Putamen (tissue), 1 donor: ENCODE measurements around the gene MRPS6.
A peak's percentile ranks its signal among the peaks of the same experiment; 100 is the strongest.

Source experiments
- DNase-seq: peaks from one replicate; pipeline ENCODE4 v3.0.0-alpha.2; 2016; ENCODE audit warnings: low spot score

Gene MRPS6

DNA sequence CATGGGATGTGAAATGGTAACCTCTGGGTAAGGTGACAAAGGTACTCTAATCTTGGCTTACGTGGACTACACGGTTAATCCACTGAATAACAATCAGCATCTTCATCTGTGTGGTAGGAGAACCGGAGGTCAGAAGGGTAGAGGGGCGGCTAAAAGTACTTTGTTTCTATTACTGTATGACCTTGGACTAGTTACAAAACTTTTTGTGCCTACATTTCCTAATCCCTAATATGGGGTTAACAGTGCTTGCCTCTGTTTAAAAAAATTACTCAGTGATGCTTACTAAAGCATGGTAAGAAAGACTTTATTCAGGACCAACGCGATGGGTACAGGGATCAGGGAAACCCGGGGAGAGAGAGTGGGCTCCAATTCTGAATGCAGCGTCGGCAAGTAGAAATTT, 1.7 kb upstream of the MRPS6 start:
- no peak for DNase-seq

DNA sequence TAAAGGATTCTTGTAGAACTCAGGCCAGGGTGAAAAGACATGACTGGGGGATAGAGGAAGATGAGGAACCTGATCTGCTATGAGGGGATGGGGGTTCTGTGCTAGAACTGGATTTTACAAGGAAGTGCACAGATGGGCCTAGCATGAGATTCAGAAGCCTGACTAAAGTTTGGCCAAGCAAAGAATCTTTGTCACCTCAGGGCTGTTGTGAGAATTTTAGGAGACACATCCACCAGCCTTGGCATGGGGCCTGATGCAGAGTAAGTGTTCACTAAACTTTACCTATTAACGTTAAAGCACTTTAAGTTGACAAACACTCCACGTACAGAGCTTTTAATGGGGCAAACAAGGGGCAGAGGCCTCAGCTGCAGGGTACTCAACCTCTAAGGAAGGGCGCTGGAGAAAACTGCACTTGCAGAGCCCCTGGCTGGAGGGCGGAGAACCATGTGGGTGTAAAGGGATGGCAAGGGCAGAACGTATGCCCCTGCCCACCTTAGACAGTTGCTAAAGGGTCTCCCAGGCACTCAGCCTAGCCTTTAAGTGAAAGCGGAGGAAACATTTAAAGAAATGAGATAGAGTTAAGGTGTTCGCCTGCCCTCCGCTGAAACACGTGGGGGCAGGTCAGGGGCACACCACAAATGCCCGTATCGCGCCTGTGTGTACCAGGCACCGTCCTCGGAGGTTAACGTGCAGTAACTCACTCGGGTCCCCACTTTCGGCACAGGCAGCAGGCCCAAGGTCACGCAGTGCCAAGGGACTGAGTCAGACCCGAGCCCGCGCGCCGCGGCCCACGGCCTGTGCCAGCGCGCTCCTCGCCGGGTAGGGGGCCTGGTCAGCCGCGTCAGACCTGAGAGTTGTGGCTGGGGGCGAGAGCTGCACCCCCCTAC, 990 bp upstream of the MRPS6 start:
- peak; percentile 17 for DNase-seq

DNA sequence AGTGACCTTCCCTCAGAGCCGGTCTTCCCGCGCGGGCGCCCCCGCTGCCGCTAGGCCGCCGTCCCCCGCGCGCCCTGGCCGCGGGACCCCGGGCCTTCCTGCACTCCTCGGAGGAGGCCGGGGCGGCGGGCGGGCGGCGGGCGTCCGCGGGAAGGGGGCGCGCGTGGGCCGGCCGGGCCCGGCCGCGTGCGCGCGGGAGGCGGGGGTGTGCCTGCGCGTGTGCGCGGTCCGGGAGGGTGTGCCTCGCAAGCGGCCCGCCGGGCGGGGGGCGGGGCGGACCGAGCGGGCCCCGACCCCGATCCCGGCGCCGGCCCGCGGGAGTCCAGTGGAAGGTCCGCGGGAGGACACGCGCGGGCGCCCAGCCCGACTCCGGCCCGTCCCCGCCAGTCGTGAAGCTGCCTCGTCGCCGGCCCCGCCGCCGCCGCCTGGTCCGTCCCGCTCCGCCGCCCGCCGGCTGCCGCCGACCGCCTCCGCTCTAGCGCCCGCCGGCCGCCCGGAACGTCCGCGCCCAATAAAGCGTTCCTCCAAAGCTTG, 438 bp downstream of the MRPS6 start:
- peak; percentile 36 for DNase-seq

DNA sequence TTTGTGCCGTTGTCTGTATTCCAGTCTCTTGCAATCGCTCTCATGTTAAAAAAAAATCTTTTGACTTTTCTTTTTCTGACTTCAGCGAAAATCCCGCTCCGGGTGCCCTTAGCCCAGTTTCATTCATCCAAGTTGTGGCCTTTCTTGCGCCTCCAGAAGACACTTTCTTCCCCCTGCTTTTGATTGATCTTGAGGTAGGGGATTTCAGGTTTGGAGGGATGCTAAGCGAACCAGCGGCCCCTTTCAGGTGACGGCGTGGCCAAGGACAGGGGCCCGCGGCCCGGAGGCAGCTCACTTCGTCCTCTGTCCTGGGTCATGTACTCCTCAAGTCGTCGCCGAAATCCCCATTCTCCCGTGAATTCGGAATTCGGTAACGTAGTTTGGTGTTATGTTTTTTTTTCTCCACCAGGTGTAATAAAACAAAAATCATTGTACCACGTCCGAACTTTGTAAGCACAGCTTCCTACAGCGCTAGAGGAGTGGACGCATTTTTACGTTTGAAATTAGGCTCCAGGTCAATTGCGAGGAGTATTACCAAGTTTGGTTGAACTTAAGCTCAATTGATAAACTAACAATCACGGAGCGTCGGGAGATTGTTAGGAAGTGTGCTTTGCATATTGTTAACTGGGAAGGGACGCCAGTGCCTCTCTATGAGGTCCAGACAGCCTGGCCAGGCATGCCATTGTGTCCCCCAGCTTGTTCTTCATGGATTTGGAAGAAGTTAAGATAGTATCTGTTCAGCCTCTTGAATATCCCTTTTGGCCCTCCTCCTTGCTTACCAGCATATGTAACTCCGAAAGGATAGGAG, 1.1 kb downstream of the MRPS6 start:
- no peak for DNase-seq

DNA sequence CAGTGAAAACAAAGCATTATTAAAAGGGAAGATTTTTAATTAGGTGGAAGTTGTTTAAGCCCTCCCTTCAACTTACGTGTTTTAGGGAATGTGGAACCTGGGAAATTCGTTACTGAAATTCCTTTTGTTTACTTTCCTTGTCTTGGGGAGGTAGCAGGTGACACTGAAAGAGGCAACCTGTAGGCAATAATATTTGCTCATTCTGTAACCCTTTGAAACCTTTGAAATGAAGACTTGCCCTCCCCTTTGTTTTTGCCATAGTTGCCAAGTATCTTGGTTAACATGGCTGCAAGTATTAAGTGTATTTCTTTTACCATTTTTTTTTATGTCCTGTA, 1.7 kb downstream of the MRPS6 start:
- DNase-seq = no peak

DNA sequence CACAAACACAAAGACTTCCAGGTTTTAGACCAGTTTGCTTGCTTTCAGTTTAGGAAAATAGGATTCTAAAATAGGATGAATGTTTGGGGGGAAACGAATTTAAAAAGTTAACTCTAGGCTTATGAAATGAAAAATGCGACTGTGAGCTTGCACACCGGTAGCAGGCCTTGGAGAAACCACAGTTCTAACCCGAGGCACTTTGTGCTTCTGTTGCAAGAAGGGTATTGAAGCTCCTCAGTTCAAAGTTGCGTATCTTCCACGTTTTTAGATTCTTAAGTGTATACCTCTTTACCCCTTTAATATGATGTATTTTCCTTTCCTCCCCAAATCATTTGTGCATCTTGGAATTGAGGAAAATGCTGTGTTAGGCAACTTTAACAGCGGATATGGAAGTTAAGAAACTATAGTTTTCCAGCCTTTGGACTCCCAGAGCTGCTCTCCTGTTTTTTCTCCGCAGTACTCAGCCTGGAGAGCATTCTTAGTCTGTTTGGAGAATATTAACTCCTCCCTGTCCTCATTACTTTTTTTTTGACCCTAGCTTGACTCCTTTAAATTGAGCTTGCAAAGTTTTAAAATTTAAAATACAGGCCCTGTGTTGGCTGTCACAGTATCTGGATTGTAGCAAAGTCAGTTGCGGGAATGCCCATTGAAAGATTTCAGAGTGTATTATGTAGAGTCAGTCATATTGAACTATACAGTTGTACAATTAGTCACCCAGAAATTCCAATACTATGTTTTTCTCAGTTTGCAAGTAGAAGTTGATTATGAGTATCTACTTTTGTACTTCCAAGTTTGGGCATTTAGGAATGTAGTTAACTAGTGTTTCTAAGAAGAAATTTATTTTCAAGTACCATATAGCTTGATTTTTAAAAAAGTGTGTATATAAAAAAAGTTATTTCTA, 2.6 kb downstream of the MRPS6 start:
- no peak for DNase-seq

DNA sequence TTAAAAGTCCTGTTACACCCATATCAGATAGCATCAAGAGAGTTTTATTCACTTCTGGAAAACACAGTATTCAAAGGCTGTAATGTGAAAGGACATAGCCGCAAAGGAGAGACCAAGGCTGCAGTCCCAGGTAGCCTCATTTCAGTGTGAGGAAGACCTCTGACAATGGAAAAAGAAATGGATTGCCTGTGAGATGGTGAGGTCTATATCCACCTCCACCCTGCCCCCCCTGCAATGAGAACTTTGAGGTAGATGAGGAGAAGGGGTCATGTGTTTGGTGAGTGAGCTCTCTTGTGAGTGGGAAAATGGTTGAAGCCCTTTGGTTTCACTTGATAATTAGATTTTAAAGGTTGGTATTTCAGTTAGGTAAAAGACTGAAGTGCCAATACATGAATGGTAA, 3.5 kb downstream of the MRPS6 start:
- no peak for DNase-seq

DNA sequence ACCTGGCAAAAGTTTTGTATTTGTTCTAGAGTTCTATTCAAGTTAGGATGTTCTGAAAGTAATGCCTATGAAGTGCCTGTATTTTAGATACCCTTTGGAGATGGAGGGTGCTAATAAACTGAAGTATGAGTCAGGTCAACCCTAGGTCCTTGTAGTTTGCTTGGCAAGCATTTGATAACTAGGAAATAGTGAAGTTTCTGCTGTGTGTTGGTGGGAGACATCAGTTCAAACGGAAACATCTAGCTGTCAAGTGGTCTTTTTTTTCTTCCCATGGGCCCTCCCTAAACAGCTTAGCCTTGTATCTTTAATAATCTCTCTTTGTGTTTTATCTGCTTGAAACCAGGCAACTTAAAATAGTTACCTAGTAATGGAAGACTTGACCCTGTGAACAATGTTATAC, 4.5 kb downstream of the MRPS6 start:
- DNase-seq = no peak

DNA sequence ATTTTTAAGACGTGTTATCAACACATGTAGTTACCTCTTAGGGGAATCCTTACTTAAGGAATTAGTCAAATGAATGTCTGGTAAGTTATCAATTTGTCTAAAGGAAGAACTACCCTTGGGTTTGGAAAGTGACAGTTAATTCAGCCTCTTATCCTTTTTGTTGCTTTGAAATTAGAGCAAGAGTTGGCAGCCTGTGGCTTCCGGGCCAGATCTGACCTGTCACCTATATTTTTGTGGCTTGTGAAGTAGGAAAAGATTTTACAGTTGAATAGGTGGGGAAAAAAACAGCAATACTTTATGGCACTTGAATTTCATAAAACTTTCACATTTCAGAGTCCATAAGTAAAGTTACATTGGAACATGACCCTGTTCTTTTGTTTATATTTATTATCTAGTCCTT, 5.5 kb downstream of the MRPS6 start:
- no peak for DNase-seq

DNA sequence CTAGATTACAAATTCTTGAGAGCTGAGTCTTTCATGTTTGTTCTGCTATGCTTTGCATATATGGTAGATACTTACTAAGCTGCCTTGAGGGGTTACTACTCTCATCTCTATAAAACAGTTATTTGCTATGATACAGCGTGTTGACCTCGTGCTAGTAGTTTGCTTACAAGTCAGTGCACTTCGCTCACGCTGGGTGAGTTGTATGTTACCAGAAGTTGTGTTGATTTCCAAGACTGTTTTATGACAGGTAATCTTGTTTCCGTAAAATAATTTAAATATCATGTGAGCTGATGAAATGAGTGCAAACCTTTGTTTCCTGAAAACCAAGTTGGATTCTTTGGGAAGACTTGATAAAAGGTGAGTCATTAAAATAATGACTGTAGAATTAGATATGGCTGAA, 7.3 kb downstream of the MRPS6 start:
- no peak for DNase-seq

DNA sequence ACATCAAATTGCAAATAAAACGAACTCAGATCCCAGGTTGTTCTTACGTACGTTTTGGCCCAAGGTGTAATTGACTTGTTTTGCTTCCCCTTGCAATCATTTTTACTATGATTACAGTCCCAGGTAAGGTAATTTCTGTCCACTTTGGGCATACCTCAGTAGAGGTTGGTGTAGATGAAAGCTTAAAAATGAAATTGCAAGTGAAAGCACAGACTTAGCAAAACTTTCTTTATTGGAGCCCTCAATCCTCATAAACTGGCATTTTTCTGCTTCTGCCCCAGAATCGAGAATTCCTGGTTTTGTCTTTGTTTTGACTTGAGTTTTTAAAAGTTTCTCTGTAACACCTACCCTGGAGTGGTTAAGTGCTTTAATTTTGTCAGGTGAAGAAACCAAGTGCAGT, 9.4 kb downstream of the MRPS6 start:
- no peak for DNase-seq

DNA sequence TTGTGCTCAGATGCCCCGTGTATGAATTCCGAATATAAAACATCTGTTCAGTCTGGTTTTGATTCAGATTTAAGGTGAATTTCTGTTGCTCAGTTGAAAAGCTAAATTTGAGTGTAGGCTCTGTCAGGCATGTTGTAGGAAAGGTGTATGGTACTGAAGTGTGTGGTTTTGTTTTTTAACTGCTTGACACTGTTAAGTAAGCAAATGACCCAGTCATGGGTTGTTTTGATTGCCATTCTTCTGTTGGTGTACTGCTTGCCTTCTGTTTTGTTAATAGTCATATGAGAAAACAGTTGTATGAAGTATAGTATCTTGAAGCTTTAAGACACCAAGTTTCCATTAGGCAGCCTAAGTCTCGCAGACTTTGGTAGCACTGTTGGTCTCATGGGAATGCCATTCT, 10.0 kb downstream of the MRPS6 start:
- DNase-seq = no peak

DNA sequence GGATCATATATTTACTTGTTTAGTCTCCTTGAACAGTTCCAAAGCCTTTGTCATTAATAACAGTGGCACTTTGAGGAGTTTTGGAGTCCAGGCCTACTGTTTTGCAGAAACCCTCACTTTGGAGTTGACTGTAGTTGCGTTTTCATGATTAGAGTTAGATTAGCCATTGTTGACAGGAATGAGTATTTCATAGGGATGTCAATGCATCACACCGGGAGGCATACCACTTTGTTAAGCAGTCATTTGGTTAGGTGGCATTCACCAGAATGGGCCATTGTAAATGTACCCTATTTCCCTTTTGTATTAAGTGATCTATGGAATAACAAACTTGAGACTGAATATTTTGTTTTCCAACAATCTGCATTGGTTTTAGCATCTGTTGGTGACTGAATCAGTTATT, 11.8 kb downstream of the MRPS6 start:
- DNase-seq = no peak

DNA sequence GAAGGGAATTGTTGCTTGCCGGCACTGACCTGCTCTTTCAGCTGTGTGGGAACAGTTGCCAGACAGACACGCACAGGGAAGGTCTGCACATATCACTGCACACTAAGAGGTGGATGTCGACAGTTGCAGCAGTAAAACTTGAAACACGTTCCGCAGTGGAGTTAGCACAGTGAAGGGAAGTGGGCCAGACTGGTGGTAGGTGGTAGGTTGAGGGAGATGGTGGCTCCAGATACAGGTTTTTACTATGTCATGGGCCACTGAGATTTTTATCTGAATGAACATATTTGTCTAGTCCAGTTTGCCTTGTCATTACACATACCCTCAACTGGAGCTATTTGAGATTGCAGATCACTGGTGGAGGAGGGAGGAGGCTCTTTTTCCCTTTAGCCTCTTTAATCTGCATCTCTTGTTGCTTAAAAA, 13.5 kb downstream of the MRPS6 start:
- no peak for DNase-seq

DNA sequence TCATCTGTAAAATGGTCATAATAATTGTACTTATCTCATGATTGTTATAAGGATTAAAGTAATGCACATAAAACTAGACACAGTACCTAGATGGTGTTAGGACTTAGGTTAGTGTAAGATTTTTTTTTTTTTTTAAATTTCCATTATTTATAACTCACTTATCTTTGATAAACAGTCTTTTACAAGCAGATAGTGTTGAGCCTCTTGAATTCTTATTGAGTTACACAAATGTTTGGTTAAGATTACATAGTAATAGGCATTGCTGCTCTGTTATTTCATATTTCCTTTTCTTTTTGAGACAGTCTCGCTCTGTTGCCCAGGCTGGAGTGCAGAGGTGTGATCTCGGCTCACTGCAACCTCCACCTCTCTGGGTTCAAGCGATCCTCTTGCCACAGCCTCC, 15.4 kb downstream of the MRPS6 start:
- no peak for DNase-seq

DNA sequence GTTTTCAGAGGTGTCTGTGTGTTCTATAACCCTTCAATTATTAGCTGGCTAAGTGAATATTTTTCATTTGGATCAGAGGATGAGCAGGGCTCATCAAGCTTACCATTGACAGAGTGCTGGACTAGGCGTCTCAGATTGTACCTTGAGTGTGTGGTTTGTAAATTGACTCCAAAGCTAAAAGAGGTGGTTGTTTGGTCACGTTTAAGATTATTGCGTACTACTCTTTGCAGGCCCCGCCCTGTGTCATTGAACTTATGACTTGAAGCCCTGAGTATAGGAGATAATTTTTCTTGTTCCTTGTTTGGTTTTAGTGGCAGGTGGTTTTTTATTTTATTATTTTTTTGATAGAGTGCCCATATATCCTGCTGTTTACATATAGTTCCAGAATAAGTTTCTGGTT, 17.7 kb downstream of the MRPS6 start:
- no peak for DNase-seq

DNA sequence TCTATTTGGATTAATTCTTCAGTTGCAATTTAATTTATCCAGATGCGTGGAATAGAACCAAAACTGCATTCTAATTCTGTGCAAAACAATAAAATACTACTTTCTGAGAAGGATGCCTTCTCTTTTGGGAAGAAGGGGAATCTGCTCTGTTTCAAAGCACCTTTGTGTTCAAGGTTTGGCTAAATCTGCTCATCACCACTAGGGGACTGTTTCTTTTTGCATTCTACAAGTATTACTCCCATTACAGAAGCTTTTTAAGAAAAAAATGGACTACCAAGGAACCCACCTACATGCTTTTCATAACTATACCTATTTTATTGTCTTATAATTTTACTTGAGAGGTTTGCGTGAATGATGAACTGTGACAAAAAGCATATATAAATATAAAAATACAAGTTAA, 18.2 kb downstream of the MRPS6 start:
- no peak for DNase-seq

DNA sequence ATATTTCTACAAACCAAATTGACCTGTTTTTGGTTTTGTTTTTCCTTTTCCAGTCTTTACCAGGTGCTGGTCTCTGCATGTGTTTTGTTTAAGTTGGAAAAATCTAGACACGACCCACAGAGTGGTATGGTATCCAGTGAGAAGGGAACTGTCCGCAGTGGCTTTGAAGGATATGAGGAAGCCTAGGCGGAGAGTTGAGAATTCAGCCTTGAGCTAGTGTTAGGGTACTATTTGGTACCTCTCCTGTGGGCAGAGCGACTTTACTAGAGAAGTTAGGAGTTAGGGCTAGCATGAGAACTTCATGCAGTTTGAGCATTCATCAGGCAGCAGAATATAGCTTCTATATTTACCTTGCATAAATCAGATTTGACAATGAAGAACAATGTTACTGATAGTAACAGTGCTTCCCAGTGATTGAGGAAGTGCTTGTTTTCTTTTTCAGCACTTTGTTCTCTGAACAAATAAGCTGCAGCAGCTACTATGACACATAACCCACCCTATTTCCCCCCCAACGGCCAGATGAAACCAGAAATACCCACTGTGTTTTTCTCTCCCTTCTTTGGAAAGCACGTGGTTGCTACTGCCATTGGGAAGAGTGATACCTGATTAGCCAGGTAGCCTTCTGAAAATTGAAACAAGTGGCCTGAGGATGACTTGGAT, 19.0 kb downstream of the MRPS6 start:
- DNase-seq = no peak

DNA sequence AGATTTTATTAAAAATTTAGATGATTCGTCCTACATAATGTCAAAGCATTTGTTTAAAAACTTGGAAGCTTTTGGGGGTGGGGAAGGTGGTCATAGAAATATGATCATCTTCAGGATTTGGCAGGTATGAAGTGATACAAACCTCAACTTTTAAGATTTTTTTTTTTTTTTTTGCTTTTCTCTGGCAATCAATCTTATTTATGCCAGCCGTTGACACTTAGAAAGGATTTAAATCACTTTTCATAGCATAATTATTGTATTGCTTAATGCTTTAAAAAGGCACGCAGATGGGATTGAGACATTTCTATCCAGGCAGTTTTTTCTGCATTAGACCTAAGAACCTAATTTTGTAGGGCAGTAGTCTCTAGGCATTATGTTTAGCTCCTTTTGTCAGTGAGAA, 19.7 kb downstream of the MRPS6 start:
- no peak for DNase-seq

DNA sequence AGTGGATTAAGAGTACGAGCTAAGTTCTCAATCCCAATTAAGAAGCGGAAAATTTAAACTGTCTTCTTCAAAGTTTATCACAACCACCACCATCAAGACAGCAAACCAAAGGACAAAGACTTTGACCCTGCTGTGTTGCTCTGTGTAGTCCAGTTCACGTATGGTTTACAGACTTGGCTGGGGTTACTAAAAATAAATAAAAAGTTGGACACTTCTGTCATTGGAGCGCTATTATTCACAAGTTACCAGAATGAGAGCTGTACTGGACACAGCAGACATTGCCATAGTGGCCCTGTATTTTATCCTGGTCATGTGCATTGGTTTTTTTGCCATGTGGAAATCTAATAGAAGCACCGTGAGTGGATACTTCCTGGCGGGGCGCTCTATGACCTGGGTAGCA, 21.6 kb downstream of the MRPS6 start:
- DNase-seq = no peak

DNA sequence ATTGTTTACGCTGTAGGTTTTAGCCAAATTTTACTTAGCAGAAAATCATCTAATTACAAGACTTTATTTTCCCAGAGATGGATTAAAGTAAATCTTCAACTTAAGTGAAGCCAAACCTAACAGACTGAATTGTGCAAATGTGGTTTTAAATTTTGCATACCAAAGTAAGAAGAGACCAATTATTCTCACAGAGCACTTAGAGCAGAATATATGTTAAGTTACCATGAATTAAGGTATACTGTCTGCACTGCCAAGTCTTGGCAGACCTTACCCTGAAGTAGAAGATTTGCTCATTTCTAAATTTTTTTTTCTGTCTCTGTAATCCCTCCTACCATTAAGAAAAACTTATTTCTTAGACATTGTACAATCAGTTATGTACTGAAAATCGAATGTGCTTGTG, 24.1 kb downstream of the MRPS6 start:
- no peak for DNase-seq

DNA sequence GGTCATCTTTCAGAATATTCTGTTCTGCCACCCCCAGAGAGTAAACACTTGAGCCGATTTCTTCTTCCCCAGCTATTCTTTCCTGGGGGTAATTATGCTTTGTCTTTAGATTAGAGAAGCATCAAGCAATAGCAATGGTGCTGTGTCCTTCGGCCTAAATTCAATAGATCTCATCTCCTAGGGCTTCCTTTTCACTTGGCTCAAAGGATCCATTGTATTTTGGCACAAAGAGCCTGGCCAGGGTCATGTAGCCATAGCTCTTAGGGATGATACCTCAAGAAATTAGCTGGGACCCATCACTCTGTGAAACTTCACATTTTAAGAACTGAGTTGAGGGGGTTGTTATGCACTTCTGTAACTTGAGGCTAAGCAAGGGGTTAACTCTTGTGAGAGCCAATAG, 27.0 kb downstream of the MRPS6 start:
- DNase-seq = no peak
